ENCODE results near the gene CELF5.
A peak's percentile ranks its signal among the peaks of the same experiment; 100 is the strongest.
"Not testable (repeated sequence)": the region's sequence is repeated elsewhere in the genome, so short reads cannot be mapped to it uniquely, and the experiment has no call there.

Gene CELF5

DNA sequence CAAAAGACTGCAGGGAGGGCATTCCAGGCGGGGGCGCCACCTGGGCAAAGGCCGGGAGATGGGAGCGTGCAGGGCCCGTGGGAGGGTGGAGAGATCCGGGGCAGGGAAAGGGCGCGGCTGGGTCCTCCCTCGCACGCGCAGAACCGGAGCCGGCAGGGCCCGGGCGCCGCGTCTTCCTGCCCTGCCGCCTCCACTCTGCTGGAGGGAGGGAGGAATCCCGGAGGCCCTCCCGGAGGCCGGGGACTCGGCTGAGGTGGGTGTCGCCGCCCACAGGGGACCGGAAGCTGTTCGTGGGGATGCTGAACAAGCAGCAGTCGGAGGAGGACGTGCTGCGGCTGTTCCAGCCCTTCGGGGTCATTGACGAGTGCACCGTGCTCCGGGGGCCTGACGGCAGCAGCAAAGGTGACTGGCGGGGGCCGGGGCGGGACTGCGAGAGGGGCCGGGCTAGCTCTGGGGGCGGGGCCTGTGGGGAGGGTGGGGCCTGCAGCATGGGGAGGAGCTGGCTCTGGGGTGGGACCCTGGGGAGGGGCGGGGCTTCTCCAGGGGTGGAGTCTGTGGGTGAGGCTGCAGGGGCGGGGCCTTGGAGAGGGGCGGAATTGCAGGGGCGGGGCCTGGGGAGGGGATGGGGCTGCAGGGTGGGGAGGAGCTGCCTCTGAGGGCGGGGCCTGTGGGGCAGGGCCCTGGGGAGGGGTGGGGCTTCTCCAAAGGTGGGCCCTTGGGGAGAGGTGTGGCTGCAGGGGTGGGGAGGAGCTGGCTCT is 51.3 kb downstream of the CELF5 start:
- peak; percentile 92 for DNase-seq

DNA sequence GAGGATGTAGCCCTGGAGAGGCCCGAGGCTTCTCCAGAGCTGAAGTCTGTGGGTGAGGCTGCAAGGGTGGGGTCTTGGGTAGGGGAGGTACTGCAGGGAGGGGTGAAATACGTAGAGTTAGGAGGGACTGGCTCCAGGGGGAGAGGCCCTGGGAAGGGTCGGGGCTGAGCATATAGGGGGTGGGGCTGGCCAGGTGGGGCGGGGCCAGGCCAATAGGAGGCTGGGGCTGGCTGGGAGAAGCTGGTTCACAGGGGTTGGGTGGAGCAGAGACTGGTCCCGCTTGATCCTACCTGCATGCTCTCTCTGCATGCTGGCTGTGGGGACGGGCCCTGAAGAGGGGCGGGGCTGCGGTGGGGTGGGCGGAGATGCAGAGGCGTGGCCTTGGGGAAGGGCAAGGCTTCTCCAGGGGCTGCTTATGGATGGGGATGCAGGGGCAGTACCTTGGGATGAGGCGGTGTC is 51.9 kb downstream of the CELF5 start:
- DNase-seq: no peak

DNA sequence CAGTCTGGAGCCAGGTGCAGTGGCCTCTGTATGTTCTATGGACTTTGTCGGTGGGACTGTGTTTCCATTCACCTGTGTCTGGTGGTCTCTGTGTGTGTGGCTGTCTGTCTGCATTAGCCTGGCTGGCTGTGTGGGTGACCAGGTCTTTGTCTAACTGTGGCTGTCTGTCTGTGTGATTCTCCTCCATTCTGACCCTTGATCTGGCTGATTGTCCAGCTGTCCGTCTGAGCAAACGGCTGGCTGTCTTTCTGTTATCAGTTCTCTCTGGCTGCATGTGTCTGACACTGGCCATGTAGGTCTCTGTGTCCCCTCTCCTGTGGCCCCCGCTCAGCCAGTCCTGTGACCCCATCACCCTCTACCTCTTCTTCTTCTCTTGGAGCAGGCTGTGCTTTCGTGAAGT is 53.2 kb downstream of the CELF5 start:
- no peak for DNase-seq

DNA sequence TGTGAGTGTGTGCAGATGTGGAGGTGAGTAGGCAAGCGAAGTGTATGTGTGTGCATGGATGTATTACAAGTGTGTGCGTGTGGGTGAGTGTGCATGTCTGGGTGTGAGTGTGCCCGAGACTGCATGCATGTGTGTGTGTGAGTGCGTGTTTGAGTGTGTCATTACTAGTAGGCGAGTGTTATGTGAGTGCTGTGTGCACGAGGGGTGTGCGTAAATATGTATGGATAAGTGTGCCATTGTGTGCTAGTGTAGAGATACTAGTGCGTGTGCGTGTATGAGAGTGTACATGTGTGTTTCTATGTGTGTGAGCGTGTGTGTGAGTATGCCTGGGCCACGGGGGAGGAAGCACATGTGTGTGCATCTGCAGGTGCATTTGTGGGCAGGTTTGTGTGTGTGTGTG is 53.8 kb downstream of the CELF5 start:
- no peak for DNase-seq

DNA sequence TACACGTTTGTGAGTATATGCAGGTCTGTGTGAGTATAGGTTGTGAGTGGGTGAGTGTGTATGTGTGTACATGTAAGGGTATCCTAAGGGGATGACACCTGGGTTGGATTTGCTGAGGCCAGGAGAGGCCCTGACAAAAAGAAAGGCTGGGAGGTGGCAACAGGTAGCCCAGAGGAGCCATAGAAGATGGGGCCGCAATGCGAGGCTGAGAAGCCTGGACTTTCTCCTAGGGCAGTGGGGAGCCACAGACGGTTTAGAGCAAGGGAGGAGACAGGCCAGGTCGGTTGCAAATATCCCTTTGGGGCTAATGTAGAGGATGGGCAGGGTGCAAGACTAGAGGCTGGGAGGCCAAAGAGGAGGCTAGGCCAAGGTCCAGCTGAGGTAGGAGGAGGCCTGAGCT is 54.3 kb downstream of the CELF5 start:
- no peak for DNase-seq

DNA sequence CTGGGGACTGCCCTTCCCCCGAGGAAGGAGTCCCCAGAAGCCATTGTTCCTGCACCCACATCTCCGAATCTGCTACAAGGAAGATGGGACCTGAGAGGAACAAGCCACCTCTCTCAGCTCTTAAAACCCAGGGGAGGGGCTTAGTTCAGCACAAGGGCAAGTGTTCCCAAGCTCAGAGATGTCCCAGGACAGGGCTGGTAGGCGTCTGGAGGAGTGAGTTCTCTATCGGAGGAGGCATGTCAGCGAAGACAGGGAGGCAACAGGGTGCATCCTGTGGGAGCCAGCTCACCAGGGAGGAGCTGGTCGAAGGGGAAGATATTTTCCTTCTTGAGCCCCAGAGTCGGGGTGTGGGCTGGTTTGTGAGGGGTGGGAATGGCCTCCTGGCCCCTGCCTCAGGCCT is 54.8 kb downstream of the CELF5 start:
- DNase-seq: no peak

DNA sequence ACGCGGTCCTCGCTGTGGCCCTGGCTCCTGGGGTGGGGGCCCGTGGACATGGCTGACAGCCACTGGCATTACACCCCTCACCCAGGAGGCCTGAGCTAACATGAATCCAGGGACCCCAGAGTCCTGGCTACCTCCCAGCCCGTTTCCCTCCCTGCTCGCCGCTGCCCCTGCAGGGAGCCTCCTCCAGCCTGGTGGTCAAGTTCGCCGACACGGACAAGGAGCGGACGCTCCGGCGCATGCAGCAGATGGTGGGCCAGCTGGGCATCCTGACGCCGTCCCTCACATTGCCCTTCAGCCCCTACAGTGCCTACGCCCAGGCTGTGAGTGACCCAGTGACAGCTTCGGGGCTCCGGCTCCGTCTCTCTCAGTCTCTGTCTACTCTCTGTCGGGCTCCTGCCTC is 56.6 kb downstream of the CELF5 start:
- DNase-seq: no peak

DNA sequence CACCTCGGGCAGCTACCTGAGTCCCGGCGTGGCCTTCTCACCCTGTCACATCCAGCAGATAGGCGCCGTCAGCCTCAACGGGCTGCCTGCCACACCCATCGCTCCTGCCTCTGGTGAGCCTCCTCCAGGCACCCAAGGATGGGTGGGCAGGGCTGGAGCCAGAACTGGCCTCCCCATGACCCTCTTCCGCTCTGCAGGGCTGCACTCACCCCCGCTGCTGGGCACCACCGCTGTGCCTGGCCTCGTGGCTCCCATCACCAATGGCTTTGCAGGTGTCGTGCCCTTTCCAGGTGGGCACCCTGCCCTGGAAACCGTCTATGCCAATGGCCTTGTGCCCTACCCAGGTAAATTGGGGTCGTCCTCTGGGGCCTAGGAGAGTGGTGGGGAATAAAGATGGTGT is 57.7 kb downstream of the CELF5 start:
- DNase-seq: no peak

DNA sequence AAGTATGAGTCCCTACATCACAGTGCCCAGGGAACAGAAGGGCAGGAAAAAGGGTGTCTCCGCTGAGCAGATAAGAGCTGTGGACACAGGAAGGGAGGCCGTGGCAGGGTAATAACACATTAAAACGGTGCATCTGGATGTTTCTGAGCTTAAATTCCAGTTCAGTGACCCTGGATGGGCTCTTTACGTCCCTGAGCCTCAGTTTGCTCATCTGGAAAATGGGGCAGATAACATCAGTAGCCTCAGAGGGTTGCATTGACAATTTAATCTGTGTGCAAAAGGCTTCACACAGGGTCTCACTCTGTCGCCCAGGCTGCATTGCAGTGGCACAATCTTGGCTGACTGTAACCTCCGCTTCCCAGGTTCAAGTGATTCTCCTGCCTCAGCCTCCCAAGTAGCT is 58.1 kb downstream of the CELF5 start:
- DNase-seq: no peak

DNA sequence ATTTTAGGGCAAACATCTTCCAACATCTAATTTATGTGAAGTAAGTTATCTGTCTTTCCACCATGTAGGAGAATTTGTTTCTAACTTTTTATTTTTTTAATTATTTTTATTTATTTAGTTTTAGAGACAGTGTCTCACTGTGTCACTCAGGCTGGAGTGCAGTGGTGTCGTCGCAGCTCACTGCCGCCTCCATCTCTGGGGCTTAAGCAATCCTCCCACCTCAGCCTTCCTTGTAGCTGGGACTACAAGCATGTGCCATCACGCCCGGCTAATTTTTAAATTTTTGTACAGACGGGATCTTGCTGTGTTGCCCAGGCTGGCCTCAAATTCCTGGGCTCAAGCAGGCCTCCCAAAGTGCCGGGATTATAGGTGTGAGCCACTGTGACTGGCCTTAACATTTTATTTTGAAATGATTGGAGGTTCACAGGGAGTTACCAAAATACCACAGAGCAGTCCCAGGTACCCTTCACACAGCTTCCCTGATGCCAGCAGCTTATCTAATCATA is 58.8 kb downstream of the CELF5 start:
- no peak for DNase-seq

DNA sequence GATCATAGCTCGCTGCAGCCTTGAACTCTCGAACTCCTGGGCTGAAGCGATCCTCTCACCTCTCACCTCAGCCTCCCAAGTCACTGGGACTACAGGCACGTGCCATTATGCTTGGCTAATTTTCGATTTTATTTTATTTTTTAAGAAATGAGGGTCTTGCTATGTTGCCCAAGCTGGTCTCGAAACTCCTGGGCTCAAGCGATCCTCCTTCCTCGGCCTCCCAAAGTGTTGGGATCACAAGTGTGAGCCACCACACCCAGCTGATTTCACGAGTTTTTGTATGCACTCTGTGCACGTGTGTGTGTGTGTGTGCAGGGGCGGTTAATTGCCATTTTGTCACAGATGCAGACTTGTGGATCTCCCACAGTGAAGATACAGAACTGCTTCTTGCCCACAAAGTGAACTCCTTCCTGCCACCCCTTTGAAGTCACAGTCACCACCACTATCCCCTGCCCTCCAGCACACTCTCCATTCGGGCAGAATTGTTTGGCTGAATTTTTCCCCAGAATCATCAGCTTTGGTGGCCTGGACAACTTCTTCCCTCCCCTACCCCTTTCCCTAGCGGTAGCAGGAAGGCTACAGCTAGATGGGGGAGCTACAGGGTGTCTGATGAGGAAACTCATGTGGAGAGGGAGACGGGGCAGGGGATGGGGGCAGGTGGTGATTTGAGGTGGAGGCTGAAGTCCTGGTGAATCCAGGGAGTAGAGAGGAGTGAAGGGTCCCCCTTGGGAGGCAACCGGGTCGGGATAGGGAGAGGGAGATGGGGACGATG is 59.6 kb downstream of the CELF5 start:
- DNase-seq: no peak

DNA sequence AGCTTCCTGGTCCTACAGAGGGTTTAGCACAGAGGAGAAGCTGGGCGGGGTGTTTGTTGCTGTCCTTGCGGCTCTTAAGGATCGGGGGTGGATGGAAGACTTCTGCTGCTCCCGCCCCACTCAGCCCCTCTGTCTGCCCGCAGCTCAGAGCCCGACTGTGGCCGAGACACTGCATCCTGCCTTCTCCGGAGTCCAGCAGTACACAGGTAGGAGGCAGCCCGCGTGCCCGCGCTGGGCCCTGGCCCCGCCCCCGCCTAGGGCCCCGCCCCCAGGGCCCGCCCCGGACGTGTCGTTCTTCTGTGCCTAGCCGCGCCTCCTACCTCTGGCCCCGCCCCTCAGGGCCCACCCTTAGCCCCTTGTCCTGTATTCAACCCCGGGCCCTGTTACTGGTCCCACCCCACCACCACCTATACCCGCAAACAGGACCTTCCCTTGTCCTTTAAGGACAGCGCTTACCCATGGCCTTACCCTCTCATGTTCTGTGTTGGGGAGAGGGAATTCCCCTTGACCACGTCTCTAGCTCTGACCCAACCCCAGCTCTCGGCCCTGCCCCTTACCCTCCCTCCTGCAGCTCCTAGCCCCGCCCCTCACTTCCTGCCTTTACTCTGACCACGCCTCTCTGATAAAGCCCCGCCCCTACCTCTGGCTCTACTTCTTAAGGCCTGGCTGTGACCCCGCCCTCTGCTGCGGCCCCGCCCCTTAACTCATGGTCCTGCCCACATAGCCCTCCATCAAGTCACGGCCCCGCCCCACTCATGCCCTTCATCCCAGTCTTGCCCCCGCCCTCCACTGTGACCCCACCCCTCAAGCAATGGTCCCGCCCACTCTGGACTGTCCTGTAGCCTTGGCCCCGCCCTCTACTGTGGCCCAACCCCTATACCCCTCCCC is 60.5 kb downstream of the CELF5 start:
- DNase-seq: peak; percentile 61

DNA sequence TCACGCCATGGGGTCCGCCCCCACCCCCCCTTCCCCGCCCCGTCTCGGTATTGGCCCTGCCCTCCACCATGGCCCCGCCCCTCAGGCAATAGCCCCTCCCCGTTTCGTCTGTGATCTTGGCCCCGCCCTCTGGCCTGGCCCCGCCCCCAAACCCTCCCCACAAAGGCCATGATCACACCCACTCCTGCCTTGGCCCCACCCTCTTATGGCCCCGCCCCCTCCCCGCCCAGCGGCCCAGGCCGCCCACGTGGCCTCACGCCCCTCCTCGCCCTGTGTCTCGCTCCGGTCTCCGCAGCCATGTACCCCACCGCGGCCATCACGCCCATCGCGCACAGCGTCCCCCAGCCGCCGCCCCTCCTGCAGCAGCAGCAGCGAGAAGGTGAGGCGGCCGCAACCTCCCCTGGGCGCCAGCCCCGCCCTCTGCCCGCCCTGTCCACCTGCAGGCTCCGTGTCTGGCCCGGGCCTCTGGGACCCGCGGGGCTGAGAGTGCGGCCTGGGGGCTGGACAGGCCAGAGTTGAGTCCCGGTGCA is 61.3 kb downstream of the CELF5 start:
- DNase-seq: no peak

DNA sequence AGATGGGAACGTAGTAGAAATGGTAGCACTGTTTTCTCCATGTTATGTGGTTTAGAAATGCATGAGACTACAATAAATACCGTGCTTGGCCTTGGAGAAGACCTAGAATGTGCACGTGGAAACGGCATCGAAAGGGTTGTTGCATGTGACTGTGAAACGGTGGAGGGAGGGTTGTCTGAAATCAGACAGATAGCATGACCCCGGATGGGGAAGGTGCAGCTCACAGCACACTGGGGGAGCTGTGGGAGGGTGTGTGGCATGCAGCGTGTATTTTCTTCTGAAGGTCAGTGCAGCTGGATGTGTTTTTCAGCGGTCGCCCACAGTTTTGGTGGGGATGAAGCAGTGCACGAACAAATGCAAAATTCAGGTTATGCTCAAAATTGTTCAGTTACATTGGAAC is 63.4 kb downstream of the CELF5 start:
- DNase-seq: no peak

DNA sequence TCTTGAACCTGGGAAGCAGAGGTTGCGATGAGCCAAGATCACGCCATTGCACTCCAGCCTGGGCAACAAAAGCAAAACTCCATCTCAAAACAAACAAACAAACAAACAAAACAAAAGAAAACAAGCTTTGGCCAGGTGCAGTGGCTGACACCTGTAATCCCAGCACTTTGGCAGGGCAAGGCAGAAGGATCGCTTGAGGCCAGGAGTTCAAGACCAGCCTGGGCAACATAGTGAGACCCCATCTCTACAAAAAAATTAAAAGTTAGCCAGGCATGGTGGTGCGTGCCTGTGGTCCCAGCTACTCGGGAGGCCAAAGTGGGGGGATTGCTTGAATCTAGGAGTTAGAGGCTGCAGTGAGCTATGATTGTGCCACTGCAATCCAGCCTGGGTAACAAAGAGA is 64.0 kb downstream of the CELF5 start:
- not testable (repeated sequence) for DNase-seq

DNA sequence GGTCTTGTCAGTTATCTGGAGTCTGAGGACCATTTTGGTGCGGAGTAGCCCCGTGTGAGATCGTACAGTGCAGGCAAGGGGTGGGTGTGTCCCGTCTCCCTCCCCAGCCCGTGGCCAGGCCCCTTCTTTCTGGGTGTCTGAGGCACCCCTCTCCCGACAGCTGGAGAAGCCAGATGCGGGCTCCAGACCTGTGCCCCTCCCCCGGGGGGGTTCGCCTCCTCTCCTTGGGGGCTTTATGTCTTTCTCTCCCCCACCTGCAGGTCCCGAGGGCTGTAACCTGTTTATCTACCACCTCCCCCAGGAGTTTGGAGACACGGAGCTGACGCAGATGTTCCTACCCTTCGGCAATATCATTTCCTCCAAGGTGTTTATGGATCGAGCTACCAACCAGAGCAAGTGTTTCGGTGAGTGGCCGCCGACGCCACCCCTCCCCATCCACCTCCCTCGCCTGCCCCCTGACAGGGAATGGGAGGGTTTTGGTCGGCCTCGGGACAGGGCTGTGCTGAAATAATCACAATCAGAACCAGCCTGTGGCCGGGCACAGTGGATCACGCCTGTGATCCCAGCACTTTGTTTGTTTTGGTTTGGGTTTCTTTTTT is 65.6 kb downstream of the CELF5 start:
- DNase-seq: no peak

DNA sequence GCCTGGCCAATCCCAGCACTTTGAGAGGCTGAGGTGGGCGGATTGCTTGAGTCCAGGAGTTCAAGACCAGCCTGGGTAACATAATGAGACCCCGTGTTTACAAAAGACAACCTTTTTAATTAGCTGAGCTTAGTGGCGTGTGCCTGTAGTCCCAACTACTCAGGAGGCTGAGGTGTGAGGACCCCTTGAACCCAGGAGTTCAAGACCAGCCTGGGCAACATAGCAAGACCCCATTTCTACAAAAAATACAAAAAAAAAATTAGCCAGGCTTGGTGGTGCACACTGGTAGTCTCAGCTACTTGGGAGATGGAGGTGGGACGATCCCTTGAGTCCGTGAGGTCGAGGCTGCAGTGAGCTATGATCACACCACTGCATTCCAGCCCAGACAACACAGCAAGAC is 66.4 kb downstream of the CELF5 start:
- not testable (repeated sequence) for DNase-seq

DNA sequence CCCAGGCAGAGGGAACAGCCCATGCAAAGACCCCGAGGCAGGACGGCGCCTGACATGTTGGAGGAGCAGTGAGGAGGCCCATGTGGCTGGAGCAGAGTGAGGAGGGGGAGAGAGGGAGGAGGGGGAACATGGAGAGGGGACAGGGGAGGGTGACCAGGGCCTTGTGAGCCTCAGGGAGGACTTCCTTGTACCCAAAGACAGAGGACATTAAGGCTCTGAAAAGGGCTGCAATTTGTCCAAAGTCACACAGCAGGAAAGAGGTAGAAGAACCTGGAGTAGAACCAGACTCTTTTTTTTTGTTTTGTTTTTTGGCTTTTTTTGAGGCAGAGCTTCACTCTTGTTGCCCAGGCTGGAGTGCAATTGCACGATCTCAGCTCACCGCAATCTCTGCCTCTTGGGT is 67.2 kb downstream of the CELF5 start:
- DNase-seq: no peak

DNA sequence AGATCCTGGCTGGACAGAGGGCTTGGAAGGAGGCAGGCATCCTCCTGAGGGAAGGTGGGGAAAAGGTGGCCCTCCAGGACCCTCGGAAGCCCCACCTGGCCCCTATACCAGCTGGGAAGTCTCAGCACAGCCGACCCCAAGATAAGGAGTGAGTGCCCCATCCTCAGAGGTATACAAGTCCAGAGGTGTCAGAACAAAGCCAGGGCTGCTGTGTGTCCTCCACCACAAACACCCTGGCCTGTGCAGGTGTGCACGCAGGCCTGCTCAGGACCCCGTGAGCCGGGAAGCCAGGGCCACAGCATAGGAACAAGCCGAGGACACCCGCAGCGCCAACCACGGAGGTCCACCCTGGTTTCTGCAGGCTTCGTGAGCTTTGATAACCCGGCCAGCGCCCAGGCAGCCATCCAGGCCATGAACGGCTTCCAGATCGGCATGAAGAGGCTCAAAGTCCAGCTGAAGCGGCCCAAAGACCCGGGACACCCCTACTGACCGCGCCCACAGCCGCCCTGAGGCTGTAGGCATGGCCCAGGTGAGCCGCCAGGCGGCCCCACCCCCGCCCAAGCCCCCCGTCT is 68.6 kb downstream of the CELF5 start:
- DNase-seq: no peak

DNA sequence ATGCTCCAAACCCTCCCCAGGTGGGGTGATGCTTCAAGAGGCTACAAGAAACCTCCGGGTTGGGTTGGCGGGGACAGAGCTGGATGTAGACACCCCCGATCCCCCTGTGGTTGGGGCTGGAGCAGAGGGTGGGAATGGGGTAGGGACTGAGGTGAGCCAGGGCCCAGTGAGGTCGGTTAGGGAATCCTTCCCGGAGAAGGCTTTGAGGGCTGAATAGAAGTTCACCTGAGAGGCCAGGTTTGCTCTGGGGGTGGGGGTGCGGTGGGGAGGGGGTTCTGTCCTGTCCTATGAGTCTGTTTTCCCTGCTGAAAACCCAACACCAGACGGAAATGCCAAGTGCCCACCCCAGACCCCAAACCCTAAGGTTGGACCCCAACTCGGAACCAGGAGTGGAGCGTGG is 69.1 kb downstream of the CELF5 start:
- DNase-seq: no peak

DNA sequence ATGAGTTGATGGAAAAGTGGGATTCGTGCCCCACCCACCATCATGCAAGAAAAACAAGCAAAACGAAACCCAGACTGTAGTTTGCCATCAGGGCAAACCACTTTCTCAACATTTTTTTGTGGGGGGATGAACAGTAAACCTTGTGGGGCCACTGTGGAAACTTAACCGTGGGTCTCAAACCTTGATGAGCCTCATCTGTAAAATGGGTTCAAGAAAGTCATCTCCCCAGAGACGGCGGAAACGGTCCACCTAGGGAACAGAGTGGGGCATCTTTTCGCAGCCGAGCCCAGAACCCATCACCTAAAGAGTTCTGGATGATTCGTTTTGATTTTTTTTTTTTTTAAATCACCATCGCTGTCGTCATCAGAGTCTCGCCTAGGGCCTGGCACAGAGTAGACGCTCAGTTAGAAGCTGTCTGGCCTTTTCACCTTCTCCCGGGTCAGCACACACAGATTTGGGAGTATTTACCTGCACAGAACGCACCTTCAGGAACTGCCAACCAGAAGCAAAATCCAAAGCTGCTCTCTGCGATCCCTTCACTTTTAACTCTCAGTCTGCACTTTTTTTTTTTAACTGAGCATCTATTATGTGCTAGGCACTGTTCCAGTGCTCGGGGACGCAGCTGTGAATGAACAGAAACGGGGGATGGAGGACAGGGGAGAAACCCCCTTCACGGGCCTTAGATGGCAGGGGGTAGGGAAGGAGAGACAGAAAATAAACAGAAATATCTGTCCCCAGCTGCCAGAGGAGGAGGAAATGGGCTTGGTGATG is 69.8 kb downstream of the CELF5 start:
- DNase-seq: no peak

Measured in central memory CD4-positive, alpha-beta T cell (primary cell).